Measurements from ENCODE around the gene ERAL1. TPM values are rescaled to one million over a fixed set of nuclear protein-coding genes. Genes with fewer than 3 reads are reported as not detected.
"Not testable (repeated sequence)": the region's sequence is repeated elsewhere in the genome, so short reads cannot be mapped to it uniquely, and the experiment has no call there.

Gene ERAL1
- total and polyA plus RNA-seq, 4 donors = 23.4 to 68.2 (median 48.1) TPM

DNA sequence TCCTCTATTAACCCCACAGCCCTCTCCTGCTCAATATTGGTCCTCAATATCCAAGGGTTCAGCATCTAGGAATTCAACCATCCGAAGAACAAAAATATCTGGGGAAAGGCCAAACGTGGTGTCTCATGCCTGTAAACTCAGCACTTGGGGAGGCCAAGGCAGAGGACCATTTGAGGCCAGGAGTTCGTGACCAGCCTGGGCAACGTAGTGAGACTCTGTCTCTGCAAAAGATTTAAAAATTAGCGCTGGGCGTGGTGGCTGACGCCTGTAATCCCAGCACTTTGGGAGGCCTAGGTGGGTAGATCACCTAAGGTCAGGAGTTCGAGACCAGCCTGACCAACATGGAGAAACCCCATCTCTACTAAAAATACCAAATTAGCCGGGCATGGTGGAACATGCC lies 8.1 kb upstream of the ERAL1 start:
- not testable (repeated sequence) for H3K36me3 ChIP-seq (ENCODE audit: control insufficient read depth, insufficient read depth, low read length); H3K4me1 ChIP-seq (ENCODE audit: control insufficient read depth, insufficient read depth, low read length); H3K9me3 ChIP-seq (ENCODE audit: control insufficient read depth, insufficient read depth, low read length); H3K4me3 ChIP-seq (ENCODE audit: low read depth, low read length); H3K27me3 ChIP-seq (ENCODE audit: control insufficient read depth, insufficient read depth, low read length); DNase-seq (ENCODE audit: low read depth in 4 of 6, low spot score in 6 of 6); H3K27ac ChIP-seq (ENCODE audit: low read depth, low read length)
- 89% methylated on average over 7 of the region's 9 CpGs for WGBS (ENCODE audit: insufficient coverage)

DNA sequence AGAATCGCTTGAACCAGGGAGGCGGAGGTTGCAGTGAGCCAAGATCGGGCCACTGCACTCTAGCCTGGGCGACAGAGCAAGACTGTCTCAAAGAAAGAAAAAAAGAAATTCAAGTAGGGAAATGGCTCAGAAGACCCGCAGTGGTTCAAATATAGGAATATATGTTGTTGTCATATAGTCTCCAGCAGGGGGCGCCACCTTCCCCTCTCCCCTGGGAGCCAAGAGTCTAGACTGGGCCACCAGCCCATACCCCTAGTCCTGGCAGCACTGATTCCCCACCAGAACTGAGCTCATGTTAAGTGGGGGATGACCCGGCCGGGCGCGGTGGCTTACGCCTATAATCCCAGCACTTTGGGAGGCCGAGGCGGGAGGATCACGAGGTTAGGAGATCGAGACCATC lies 6.1 kb upstream of the ERAL1 start:
- not testable (repeated sequence) for H3K9me3 ChIP-seq (ENCODE audit: control insufficient read depth, insufficient read depth, low read length); H3K27ac ChIP-seq (ENCODE audit: low read depth, low read length); H3K36me3 ChIP-seq (ENCODE audit: control insufficient read depth, insufficient read depth, low read length); H3K4me1 ChIP-seq (ENCODE audit: control insufficient read depth, insufficient read depth, low read length); H3K4me3 ChIP-seq (ENCODE audit: low read depth, low read length); DNase-seq (ENCODE audit: low read depth in 4 of 6, low spot score in 6 of 6); H3K27me3 ChIP-seq (ENCODE audit: control insufficient read depth, insufficient read depth, low read length)
- WGBS (ENCODE audit: insufficient coverage) = 80% methylated on average over 9 of the region's 15 CpGs

DNA sequence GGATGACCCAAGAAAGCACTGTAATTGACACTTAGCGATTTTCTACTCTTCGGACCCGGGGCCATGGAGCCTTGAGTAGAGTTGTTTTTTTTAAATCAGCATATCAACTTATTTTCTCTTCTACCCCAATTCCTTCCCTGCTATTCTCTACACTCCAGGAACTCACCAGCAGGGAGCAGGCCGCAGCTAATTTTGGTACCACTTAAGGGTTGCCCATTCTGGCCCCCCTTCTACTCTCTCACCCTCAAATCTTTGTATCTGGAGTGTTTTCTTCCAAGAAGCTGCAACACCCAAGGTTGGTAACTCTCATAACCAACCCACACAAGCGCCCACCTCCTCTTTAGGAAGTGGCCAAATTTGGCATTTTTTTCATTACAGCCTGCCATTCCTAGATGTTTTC lies 5.5 kb upstream of the ERAL1 start:
- WGBS (ENCODE audit: insufficient coverage) = 60% methylated on average over 1 of the region's 5 CpGs
- Histone ChIP-seq H3K36me3 (ENCODE audit: control insufficient read depth, insufficient read depth, low read length) (no peaks in the 10 kb centered on the region), H3K27ac (ENCODE audit: low read depth, low read length) (no peak overlapping the region), H3K4me1 (ENCODE audit: control insufficient read depth, insufficient read depth, low read length) (peaks cover 4% of the 10 kb centered on the region), H3K27me3 (ENCODE audit: control insufficient read depth, insufficient read depth, low read length) (no peaks in the 10 kb centered on the region), H3K9me3 (ENCODE audit: control insufficient read depth, insufficient read depth, low read length) (no peaks in the 10 kb centered on the region), H3K4me3 (ENCODE audit: low read depth, low read length) (no peak overlapping the region)
- no peak for DNase-seq (ENCODE audit: low read depth in 4 of 6, low spot score in 6 of 6)

DNA sequence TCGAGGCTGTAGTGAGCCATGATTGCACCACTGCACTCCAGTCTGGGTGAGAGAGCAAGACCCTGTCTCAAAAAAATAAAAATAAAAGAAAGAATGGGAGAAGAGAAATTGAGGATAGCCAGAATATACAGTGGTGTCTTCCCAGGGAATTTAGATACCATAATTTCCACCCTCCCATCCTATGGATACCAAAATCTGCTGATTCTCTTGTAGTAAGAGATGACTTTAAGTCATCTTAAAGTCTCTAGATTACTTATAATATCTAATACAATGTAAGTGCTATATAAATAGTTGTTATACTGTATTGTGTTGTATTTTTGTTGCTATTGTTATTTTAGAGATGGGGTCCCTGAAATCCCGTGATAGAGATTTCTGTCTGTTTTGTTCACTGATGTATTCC lies 1.5 kb upstream of the ERAL1 start:
- peaks cover 18% of the 10 kb centered on the region for H3K36me3 ChIP-seq (ENCODE audit: control insufficient read depth, insufficient read depth, low read length)
- 100% methylated on average over 1 of the region's 2 CpGs for WGBS (ENCODE audit: insufficient coverage)
- no peaks in the 10 kb centered on the region for H3K9me3 ChIP-seq (ENCODE audit: control insufficient read depth, insufficient read depth, low read length)
- H3K4me1 ChIP-seq (ENCODE audit: control insufficient read depth, insufficient read depth, low read length) = peaks cover 7% of the 10 kb centered on the region
- H3K27ac ChIP-seq (ENCODE audit: low read depth, low read length) = no peak overlapping the region
- no peak overlapping the region for H3K4me3 ChIP-seq (ENCODE audit: low read depth, low read length)
- DNase-seq (ENCODE audit: low read depth in 4 of 6, low spot score in 6 of 6) = no peak
- no peaks in the 10 kb centered on the region for H3K27me3 ChIP-seq (ENCODE audit: control insufficient read depth, insufficient read depth, low read length)

DNA sequence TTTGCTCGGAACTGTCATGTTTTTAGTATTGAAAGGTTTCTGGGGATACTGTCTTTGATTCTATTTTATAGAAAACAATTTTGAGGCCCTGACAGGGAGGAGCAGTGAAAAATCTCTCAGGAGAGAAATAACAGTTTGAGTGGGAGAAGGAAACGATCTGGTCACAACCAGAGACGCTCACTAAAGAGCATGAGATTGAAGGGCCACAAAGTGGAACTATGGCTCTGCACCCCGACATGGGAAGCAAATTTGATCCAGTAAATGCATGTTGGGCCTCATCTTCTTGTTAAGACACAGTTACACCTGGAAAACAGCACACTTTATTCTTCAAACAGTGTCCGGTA lies 492 bp downstream of the ERAL1 start:
- H3K9me3 ChIP-seq (ENCODE audit: control insufficient read depth, insufficient read depth, low read length) = no peaks in the 10 kb centered on the region
- H3K27ac ChIP-seq (ENCODE audit: low read depth, low read length) = peak overlapping the region; percentile 81
- peak overlapping the region; percentile 94 for H3K4me3 ChIP-seq (ENCODE audit: low read depth, low read length)
- no peaks in the 10 kb centered on the region for H3K27me3 ChIP-seq (ENCODE audit: control insufficient read depth, insufficient read depth, low read length)
- H3K36me3 ChIP-seq (ENCODE audit: control insufficient read depth, insufficient read depth, low read length) = peaks cover 37% of the 10 kb centered on the region
- H3K4me1 ChIP-seq (ENCODE audit: control insufficient read depth, insufficient read depth, low read length) = peaks cover 7% of the 10 kb centered on the region
- no peak for DNase-seq (ENCODE audit: low read depth in 4 of 6, low spot score in 6 of 6)
- WGBS (ENCODE audit: insufficient coverage) = 5% methylated on average over 4 of the region's 5 CpGs

DNA sequence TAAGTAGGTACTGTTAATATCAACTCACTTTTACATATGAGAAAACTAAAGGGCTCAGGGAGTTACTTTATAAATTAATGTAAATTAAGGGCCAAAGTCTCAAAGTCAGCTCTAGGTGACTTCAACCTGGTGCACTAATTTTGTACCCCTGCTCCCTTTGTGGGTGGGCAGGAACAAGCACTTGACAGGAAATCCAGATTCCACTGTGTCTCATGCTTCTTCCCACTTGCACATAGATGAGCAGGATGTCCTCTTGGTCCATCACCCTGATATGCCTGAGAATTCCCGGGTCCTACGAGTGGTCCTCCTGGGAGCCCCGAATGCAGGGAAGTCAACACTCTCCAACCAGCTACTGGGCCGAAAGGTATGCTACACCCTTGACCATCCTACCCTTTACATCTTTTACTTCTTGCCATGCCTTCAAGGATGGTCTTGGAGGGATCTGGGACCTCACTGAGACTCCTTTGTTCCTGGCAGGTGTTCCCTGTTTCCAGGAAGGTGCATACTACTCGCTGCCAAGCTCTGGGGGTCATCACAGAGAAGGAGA lies 1.3 kb downstream of the ERAL1 start:
- WGBS (ENCODE audit: insufficient coverage) = 92% methylated on average over 4 of the region's 5 CpGs
- Histone ChIP-seq H3K27ac (ENCODE audit: low read depth, low read length) (no peak overlapping the region), H3K4me1 (ENCODE audit: control insufficient read depth, insufficient read depth, low read length) (peaks cover 7% of the 10 kb centered on the region), H3K36me3 (ENCODE audit: control insufficient read depth, insufficient read depth, low read length) (peaks cover 41% of the 10 kb centered on the region), H3K27me3 (ENCODE audit: control insufficient read depth, insufficient read depth, low read length) (no peaks in the 10 kb centered on the region), H3K4me3 (ENCODE audit: low read depth, low read length) (no peak overlapping the region), H3K9me3 (ENCODE audit: control insufficient read depth, insufficient read depth, low read length) (no peaks in the 10 kb centered on the region)
- no peak for DNase-seq (ENCODE audit: low read depth in 4 of 6, low spot score in 6 of 6)

DNA sequence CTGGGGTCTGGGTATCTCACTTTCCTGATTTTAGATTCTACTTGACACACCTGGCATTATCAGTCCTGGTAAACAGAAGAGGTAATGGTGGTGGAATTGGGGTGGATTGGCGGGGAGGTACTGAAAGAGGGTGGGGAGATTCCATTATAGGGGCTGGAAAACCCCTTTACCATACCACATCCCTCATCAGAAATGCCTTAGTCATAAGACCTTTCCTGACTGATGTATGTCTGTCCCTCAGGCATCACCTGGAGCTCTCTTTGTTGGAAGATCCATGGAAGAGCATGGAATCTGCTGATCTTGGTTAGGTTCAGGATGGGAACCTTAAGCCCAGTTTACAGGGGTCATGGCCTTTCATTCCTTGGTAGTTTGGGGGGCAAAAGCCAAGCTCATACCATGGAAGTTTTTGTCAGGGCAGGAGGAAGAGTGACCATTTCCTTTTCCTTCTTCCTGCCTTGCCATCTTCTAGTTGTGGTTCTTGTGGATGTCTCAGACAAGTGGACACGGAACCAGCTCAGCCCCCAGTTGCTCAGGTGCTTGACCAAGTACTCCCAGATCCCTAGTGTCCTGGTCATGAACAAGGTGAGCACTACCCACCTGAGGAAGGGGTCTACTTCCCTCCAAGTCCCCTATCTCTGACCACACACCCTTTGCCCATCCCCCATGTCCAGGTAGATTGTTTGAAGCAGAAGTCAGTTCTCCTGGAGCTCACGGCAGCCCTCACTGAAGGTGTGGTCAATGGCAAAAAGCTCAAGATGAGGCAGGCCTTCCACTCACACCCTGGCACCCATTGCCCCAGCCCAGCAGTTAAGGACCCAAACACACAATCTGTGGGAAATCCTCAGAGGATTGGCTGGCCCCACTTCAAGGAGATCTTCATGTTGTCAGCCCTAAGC lies 3.3 kb downstream of the ERAL1 start:
- H3K9me3 ChIP-seq (ENCODE audit: control insufficient read depth, insufficient read depth, low read length) = no peaks in the 10 kb centered on the region
- peaks cover 7% of the 10 kb centered on the region for H3K4me1 ChIP-seq (ENCODE audit: control insufficient read depth, insufficient read depth, low read length)
- 100% methylated on average over 1 of the region's 3 CpGs for WGBS (ENCODE audit: insufficient coverage)
- no peak for DNase-seq (ENCODE audit: low read depth in 4 of 6, low spot score in 6 of 6)
- no peak overlapping the region for H3K4me3 ChIP-seq (ENCODE audit: low read depth, low read length)
- no peak overlapping the region for H3K27ac ChIP-seq (ENCODE audit: low read depth, low read length)
- H3K27me3 ChIP-seq (ENCODE audit: control insufficient read depth, insufficient read depth, low read length) = no peaks in the 10 kb centered on the region
- peaks cover 49% of the 10 kb centered on the region for H3K36me3 ChIP-seq (ENCODE audit: control insufficient read depth, insufficient read depth, low read length)

DNA sequence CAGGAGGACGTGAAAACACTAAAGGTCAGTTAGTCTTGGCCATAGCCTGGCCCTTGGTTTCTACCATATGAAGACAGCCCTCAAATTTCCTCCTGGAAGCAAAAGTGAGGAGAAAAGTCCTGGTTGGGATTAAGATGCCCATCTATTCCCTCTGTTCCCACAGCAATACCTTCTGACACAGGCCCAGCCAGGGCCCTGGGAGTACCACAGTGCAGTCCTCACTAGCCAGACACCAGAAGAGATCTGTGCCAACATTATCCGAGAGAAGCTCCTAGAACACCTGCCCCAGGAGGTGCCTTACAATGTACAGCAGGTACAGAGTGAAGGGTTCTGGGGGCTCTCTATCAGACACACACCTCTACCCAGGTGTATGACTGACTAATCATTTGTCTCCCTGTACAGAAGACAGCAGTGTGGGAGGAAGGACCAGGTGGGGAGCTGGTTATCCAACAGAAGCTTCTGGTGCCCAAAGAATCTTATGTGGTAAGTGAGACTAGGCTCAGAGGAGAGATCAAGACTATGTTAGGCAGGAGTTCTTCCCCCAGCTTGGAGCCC lies 4.1 kb downstream of the ERAL1 start:
- peaks cover 7% of the 10 kb centered on the region for H3K4me1 ChIP-seq (ENCODE audit: control insufficient read depth, insufficient read depth, low read length)
- H3K36me3 ChIP-seq (ENCODE audit: control insufficient read depth, insufficient read depth, low read length) = peaks cover 52% of the 10 kb centered on the region
- no peaks in the 10 kb centered on the region for H3K9me3 ChIP-seq (ENCODE audit: control insufficient read depth, insufficient read depth, low read length)
- no peaks in the 10 kb centered on the region for H3K27me3 ChIP-seq (ENCODE audit: control insufficient read depth, insufficient read depth, low read length)
- 0% methylated on average over 1 of the region's 2 CpGs for WGBS (ENCODE audit: insufficient coverage)
- H3K4me3 ChIP-seq (ENCODE audit: low read depth, low read length) = no peak overlapping the region
- DNase-seq (ENCODE audit: low read depth in 4 of 6, low spot score in 6 of 6) = no peak
- H3K27ac ChIP-seq (ENCODE audit: low read depth, low read length) = no peak overlapping the region

DNA sequence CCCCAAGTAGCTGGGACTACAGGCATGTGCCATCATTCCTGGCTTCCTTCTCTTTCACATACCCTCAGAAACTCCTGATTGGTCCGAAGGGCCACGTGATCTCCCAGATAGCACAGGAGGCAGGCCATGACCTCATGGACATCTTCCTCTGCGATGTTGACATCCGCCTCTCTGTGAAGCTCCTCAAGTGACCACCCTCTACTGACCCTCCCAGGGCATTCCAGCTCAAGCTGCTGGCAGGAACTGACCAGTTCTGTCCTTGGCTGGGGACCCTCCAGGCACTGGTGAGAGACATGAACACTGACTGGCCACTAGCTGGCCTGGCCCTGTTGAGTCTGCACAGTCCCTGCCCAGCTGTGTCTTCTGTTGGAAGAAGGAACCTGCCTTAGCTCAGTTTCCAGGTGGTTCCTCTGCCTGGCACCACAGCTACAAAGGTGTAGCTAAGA lies 5.6 kb downstream of the ERAL1 start:
- 95% methylated on average over 4 of the region's 4 CpGs for WGBS (ENCODE audit: insufficient coverage)
- Histone ChIP-seq H3K27ac (ENCODE audit: low read depth, low read length) (no peak overlapping the region), H3K36me3 (ENCODE audit: control insufficient read depth, insufficient read depth, low read length) (peaks cover 52% of the 10 kb centered on the region), H3K9me3 (ENCODE audit: control insufficient read depth, insufficient read depth, low read length) (no peaks in the 10 kb centered on the region), H3K4me1 (ENCODE audit: control insufficient read depth, insufficient read depth, low read length) (no peaks in the 10 kb centered on the region), H3K27me3 (ENCODE audit: control insufficient read depth, insufficient read depth, low read length) (no peaks in the 10 kb centered on the region), H3K4me3 (ENCODE audit: low read depth, low read length) (no peak overlapping the region)
- DNase-seq (ENCODE audit: low read depth in 4 of 6, low spot score in 6 of 6) = no peak

All from spinal cord (tissue), 10 donors.